Measurements from ENCODE around the gene GRID1.

Gene GRID1

GRCh38 chr10:85609509-85609908, 757.1 kb downstream of the GRID1 start:
- no peak for TF ChIP-seq CTCF (IDR thresholded peaks at IDR 0.05; ENCODE audit: low read depth, low read length)
- DNase-seq (ENCODE audit: low read depth in 2 of 2), result no peak
- H3K4me3 ChIP-seq (replicated peaks in 1 of 2; ENCODE audit: low read depth in 2 of 2, low read length in 2 of 2), result no peak overlapping the region

- H3K4me3 ChIP-seq (replicated peaks in 1 of 2; ENCODE audit: low read depth in 2 of 2, low read length in 2 of 2), result no peak overlapping the region
- DNase-seq (ENCODE audit: low read depth in 2 of 2), result no peak
- TF ChIP-seq CTCF (IDR thresholded peaks at IDR 0.05; ENCODE audit: low read depth, low read length), result no peak
Observed at GRCh38 chr10:85608706-85609105, 757.9 kb downstream of the GRID1 start.

GRCh38 chr10:85607043-85607695, 759.4 kb downstream of the GRID1 start:
- H3K4me3 ChIP-seq (replicated peaks in 1 of 2; ENCODE audit: low read depth in 2 of 2, low read length in 2 of 2), result no peak overlapping the region
- DNase-seq (ENCODE audit: low read depth in 2 of 2), result no peak
- no peak for TF ChIP-seq CTCF (IDR thresholded peaks at IDR 0.05; ENCODE audit: low read depth, low read length)

GRCh38 chr10:85606401-85606800, 760.2 kb downstream of the GRID1 start:
- H3K4me3 ChIP-seq (replicated peaks in 1 of 2; ENCODE audit: low read depth in 2 of 2, low read length in 2 of 2), result no peak overlapping the region
- no peak for DNase-seq (ENCODE audit: low read depth in 2 of 2)
- no peak for TF ChIP-seq CTCF (IDR thresholded peaks at IDR 0.05; ENCODE audit: low read depth, low read length)

- no peak overlapping the region for H3K4me3 ChIP-seq (replicated peaks in 1 of 2; ENCODE audit: low read depth in 2 of 2, low read length in 2 of 2)
- no peak for DNase-seq (ENCODE audit: low read depth in 2 of 2)
- no peak for TF ChIP-seq CTCF (IDR thresholded peaks at IDR 0.05; ENCODE audit: low read depth, low read length)
Observed at GRCh38 chr10:85604884-85605283, 761.7 kb downstream of the GRID1 start.

- H3K4me3 ChIP-seq (replicated peaks in 1 of 2; ENCODE audit: low read depth in 2 of 2, low read length in 2 of 2), result no peak overlapping the region
- no peak for TF ChIP-seq CTCF (IDR thresholded peaks at IDR 0.05; ENCODE audit: low read depth, low read length)
- no peak for DNase-seq (ENCODE audit: low read depth in 2 of 2)
Observed at GRCh38 chr10:85604136-85604725, 762.4 kb downstream of the GRID1 start.
